ENCODE measurements around the gene HSPD1.

GRCh38 chr2:197460649-197461048 is 39.0 kb downstream of the HSPD1 start:
- TF ChIP-seq CTCF (conservative IDR thresholded peaks at IDR 0.05; ENCODE audit: low read depth, low read length) (no peak), EZH2phosphoT487 (IDR thresholded peaks at IDR 0.05; ENCODE audit: borderline replicate concordance, low read length) (no peak)

Data from PC-3 (cell line).